Measurements from ENCODE around the gene ATAD3A. TPM values are rescaled to one million over a fixed set of nuclear protein-coding genes. Genes with fewer than 3 reads are reported as not detected.
"Not testable (repeated sequence)": the region's sequence is repeated elsewhere in the genome, so short reads cannot be mapped to it uniquely, and the experiment has no call there.

The ATAD3A gene
- total RNA-seq, 1 experiment from 2014 or later, result 55.8 TPM

DNA sequence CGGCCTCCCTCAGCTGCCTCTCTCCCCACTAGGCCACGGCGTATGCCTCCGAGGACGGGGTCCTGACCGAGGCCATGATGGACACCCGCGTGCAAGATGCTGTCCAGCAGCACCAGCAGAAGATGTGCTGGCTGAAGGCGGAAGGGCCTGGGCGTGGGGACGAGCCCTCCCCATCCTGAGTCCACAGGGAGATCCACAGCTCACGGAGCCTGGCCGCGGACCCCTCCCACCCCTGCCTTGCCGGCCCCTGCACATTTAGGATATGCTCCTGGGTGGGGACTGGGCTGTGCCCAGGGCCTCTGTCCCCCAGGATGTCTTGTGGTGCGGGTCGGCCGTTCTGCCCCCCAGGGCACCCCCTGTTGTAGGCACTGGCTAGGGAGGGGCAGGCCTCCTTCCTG lies 21.9 kb downstream of the ATAD3A start:
- H2BK120ac ChIP-seq (ENCODE audit: low read depth, low read length, poor library complexity, severe bottlenecking); H3K79me1 ChIP-seq (ENCODE audit: insufficient read depth, low read depth, low read length, poor library complexity, severe bottlenecking); H3K14ac ChIP-seq (ENCODE audit: insufficient read depth, low read length); H3K23me2 ChIP-seq (ENCODE audit: insufficient read length, low read depth, low read length, poor library complexity, severe bottlenecking); H3K27me3 Mint-ChIP-seq (ENCODE audit: low read depth); H2AFZ ChIP-seq (ENCODE audit: low read length); H4K91ac ChIP-seq (ENCODE audit: insufficient read length, low read depth, low read length); H3K4me3 Mint-ChIP-seq; H3K4me1 Mint-ChIP-seq; H3K79me2 ChIP-seq (ENCODE audit: insufficient read depth, low read length); H4K5ac ChIP-seq (ENCODE audit: insufficient read length, low read depth, low read length); H3K4me2 ChIP-seq (ENCODE audit: insufficient read depth, insufficient read length, low read length); H3K27ac Mint-ChIP-seq; H3K23ac ChIP-seq (ENCODE audit: insufficient read length, low read depth, low read length); H3K18ac ChIP-seq (ENCODE audit: insufficient read length, low read depth, low read length); H3K4ac ChIP-seq (ENCODE audit: low read depth, low read length); H3K27me3 ChIP-seq (ENCODE audit: insufficient read depth, low read length); H3K9me3 Mint-ChIP-seq; H2BK5ac ChIP-seq (ENCODE audit: insufficient read length, low read length); H3K56ac ChIP-seq (ENCODE audit: insufficient read length, low read depth, low read length); DNase-seq; H2BK20ac ChIP-seq (ENCODE audit: low read depth, low read length, poor library complexity, severe bottlenecking); H3T11ph ChIP-seq (ENCODE audit: low read length); H2BK15ac ChIP-seq (ENCODE audit: low read depth, low read length); H3K9ac ChIP-seq (ENCODE audit: extremely low read depth, insufficient read length, low read length); H3K27ac ChIP-seq (ENCODE audit: insufficient read length, low read depth, low read length); H2BK12ac ChIP-seq (ENCODE audit: insufficient read length, low read depth, low read length); H3K9me3 ChIP-seq (ENCODE audit: control insufficient read depth, low read depth, low read length); H4K8ac ChIP-seq (replicated peaks; ENCODE audit: insufficient read length, low read depth, low read length); H4K20me1 ChIP-seq (ENCODE audit: control insufficient read depth, insufficient read depth, insufficient read length); H3K4me1 ChIP-seq (ENCODE audit: insufficient read depth, low read length); H2AK5ac ChIP-seq (ENCODE audit: insufficient read length, low read length): not testable (repeated sequence)
- peaks cover 20 to 36% (median 27%) of the 10 kb centered on the region in 3 experiments for H3K36me3 Mint-ChIP-seq (ENCODE audit: insufficient read depth in 1 of 3, low read depth in 3 of 3)
- WGBS (ENCODE audit: extremely low coverage, insufficient read length, low lambda C conversion rate), result no CpG with 5 or more reads among the region's 18 CpGs
